Kidney (tissue), 14 donors: ENCODE data around the gene CISD3. TPM values are rescaled to one million over a fixed set of nuclear protein-coding genes. Genes with fewer than 3 reads are reported as not detected.

ENCODE experiments used
- DNase-seq, 5 donors: peaks; one replicate each; pipeline ENCODE4 v3.0.0-alpha.2; 2013 to 2020
- FAIRE-seq: peaks from 2 replicates; lab custom pipeline; 2012; peaks lifted over from hg19 to GRCh38; lab: Jason Lieb, UNC
- H3K27ac ChIP-seq, 2 donors: one replicate each; pipeline ENCODE4 v1.7.0; 2013; ENCODE audit warnings: low read depth in 2 of 2, low read length in 2 of 2, inconsistent platforms in 1 of 2
- H3K27me3 ChIP-seq: one replicate; pipeline ENCODE4 v1.7.1; 2013; ENCODE audit warnings: low read length, inconsistent platforms; ENCODE audit not compliant: control insufficient read depth, insufficient read depth
- H3K36me3 ChIP-seq, 3 donors: one replicate each; pipeline versions ENCODE4 v1.7.0 to v1.7.1; 2013; ENCODE audit warnings: low read length in 3 of 3, control low read depth in 1 of 3, inconsistent platforms in 1 of 3; ENCODE audit not compliant: insufficient read depth in 3 of 3, control insufficient read depth in 2 of 3
- H3K4me1 ChIP-seq, 3 donors: one replicate each; pipeline versions ENCODE4 v1.7.0 to v1.7.1; 2013; ENCODE audit warnings: low read length in 3 of 3, inconsistent platforms in 1 of 3, low read depth in 1 of 3; ENCODE audit not compliant: control insufficient read depth in 2 of 3, insufficient read depth in 2 of 3
- H3K4me3 ChIP-seq, 3 donors: one replicate each; pipeline versions ENCODE4 v1.7.0 to v1.8.1; 2013; ENCODE audit warnings: low read length in 3 of 3, control low read depth in 1 of 3, inconsistent platforms in 1 of 3
- H3K9ac ChIP-seq, 3 donors: one replicate each; pipeline versions ENCODE4 v1.7.0 to v1.7.1; 2013; ENCODE audit warnings: low read length in 3 of 3, control low read depth in 1 of 3, inconsistent platforms in 1 of 3
- H3K9me3 ChIP-seq, 3 donors: one replicate each; pipeline versions ENCODE4 v1.7.0 to v1.7.1; 2013; ENCODE audit warnings: low read length in 3 of 3, control low read depth in 1 of 3, inconsistent platforms in 1 of 3; ENCODE audit not compliant: control insufficient read depth in 2 of 3, insufficient read depth in 1 of 3
- CTCF ChIP-seq: IDR thresholded peaks from 3 replicates; pipeline ENCODE4 v1.5.1; 2012; ENCODE audit warnings: mild to moderate bottlenecking, moderate library complexity, borderline replicate concordance; ENCODE audit not compliant: insufficient read depth; ENCODE audit errors: extremely low read depth
- intact Hi-C: fragments of 100-400 bp; cut with DNase I; formaldehyde crosslinking; loops from one replicate; pipeline ENCODE4 v1.11.1; 2022
- polyA plus RNA-seq: library from polyadenylated mRNA; stranded (reverse); fragments of 350-450 nt; fragmentation: Illumina TruSeq; extraction: RNeasy Lipid Tissue Mini Kit (QIAGEN cat#74804); gene quantifications from one replicate; pipeline ENCODE4 v1.2.3, GENCODE V29; 2014; ENCODE audit warnings: low read depth, low replicate concordance; ENCODE audit not compliant: insufficient read depth
- total RNA-seq: library from RNA; stranded (reverse); fragmentation: NEBNext Ultra II Directional; extraction: Animal tissue kit (Norgen Biotek cat#: 25700); gene quantifications from one replicate; pipeline ENCODE4 v1.2.1, GENCODE V29; 2021
- donor health status: control.
- donor health status: control.
- donor health status: control.
- donor health status: control.
- donor health status: control.
- donor health status: DM: yes; HTN: yes; CAD: no.
- donor health status: Normal renal cell carcinoma (clear cell type).

CISD3 gene
- total and polyA plus RNA-seq, 2 donors from 2014 or later = 37.7 to 152 TPM

GRCh38 chr17:38687286-38687685 is 42.9 kb upstream of the CISD3 start:
- FAIRE-seq (no peak), DNase-seq (no peak)
- Histone ChIP-seq H3K27ac (no peak overlapping the region), H3K27me3 (no peaks in the 10 kb centered on the region), H3K4me1 (no peaks in the 10 kb centered on the region), H3K4me3 (no peak overlapping the region), H3K9ac (no peak overlapping the region), H3K9me3 (no peaks in the 10 kb centered on the region), H3K36me3 (no peaks in the 10 kb centered on the region)
- intact Hi-C loops = no loop called here
- no peak for TF ChIP-seq CTCF

GRCh38 chr17:38690386-38690785 is 39.8 kb upstream of the CISD3 start:
- no peak for DNase-seq
- FAIRE-seq = no peak
- Histone ChIP-seq H3K36me3 (no peaks in the 10 kb centered on the region), H3K4me3 (no peak overlapping the region), H3K27ac (no peak overlapping the region), H3K4me1 (peaks cover 0 to 8% (median 4%) of the 10 kb centered on the region in 3 donors), H3K27me3 (no peaks in the 10 kb centered on the region), H3K9me3 (no peaks in the 10 kb centered on the region), H3K9ac (no peak overlapping the region)
- no peak for TF ChIP-seq CTCF
- intact Hi-C loops = no loop called here

- no peak for TF ChIP-seq CTCF
- Histone ChIP-seq H3K9ac (no peak overlapping the region), H3K4me3 (no peak overlapping the region), H3K36me3 (no peaks in the 10 kb centered on the region), H3K4me1 (peaks cover 0 to 8% (median 4%) of the 10 kb centered on the region in 3 donors), H3K9me3 (no peaks in the 10 kb centered on the region), H3K27me3 (no peaks in the 10 kb centered on the region), H3K27ac (no peak overlapping the region)
- intact Hi-C loops = no loop called here
- no peak for FAIRE-seq
- peak in 1 of 5 donors; percentile 45 for DNase-seq
Observed at GRCh38 chr17:38691154-38691553, 39.0 kb upstream of the CISD3 start.

- DNase-seq (peak; percentile 47 to 96 (median 52)), FAIRE-seq (no peak)
Observed at GRCh38 chr17:38693700-38694329, 36.3 kb upstream of the CISD3 start.

More at GRCh38 chr17:38693700-38694329, 36.3 kb upstream of the CISD3 start:
- Histone ChIP-seq H3K9me3 (no peaks in the 10 kb centered on the region), H3K4me3 (no peak overlapping the region), H3K36me3 (no peaks in the 10 kb centered on the region), H3K27ac (peak overlapping the region; percentile 60 to 63), H3K9ac (no peak overlapping the region), H3K27me3 (no peaks in the 10 kb centered on the region), H3K4me1 (peaks cover 0 to 9% (median 4%) of the 10 kb centered on the region in 3 donors)
- intact Hi-C loops = no loop called here
- no peak for TF ChIP-seq CTCF
